HPDE6-E6E7 (cell line): Measurements from ENCODE around the gene CCM2.
"Not testable (repeated sequence)": the region's sequence is repeated elsewhere in the genome, so short reads cannot be mapped to it uniquely, and the experiment has no call there.

Source experiments
- DNase-seq: peaks from one replicate; pipeline ENCODE4 v3.0.0; 2011; ENCODE audit warnings: missing footprints; ENCODE audit errors: extremely low spot score

Gene CCM2

GRCh38 chr7:44981035-44981706 lies 18.8 kb upstream of the CCM2 start:
- DNase-seq, result no peak

GRCh38 chr7:44982535-44982923 lies 17.5 kb upstream of the CCM2 start:
- DNase-seq, result no peak

GRCh38 chr7:44982970-44983369 lies 17.0 kb upstream of the CCM2 start:
- no peak for DNase-seq

- no peak for DNase-seq
These were observed 16.1 kb upstream of the CCM2 start for GRCh38 chr7:44983742-44984477.

- no peak for DNase-seq
These were observed 15.6 kb upstream of the CCM2 start for GRCh38 chr7:44984478-44984758.

- no peak for DNase-seq
These were observed 14.8 kb upstream of the CCM2 start for GRCh38 chr7:44985033-44985695.

GRCh38 chr7:44985900-44986217 lies 14.1 kb upstream of the CCM2 start:
- no peak for DNase-seq

- peak; percentile 85 for DNase-seq
These were observed 13.6 kb upstream of the CCM2 start for GRCh38 chr7:44986218-44987053.

GRCh38 chr7:44987457-44987856 lies 12.5 kb upstream of the CCM2 start:
- no peak for DNase-seq

- no peak for DNase-seq
These were observed 12.0 kb upstream of the CCM2 start for GRCh38 chr7:44987996-44988395.

- DNase-seq, result no peak
These were observed 11.3 kb upstream of the CCM2 start for GRCh38 chr7:44988701-44989100.

GRCh38 chr7:44989132-44989531 lies 10.9 kb upstream of the CCM2 start:
- no peak for DNase-seq

- no peak for DNase-seq
These were observed 9.6 kb upstream of the CCM2 start for GRCh38 chr7:44990109-44991023.

GRCh38 chr7:44992004-44992795 lies 7.8 kb upstream of the CCM2 start:
- not testable (repeated sequence) for DNase-seq

GRCh38 chr7:44994877-44995554 lies 5.0 kb upstream of the CCM2 start:
- no peak for DNase-seq

- DNase-seq, result no peak
These were observed 4.2 kb upstream of the CCM2 start for GRCh38 chr7:44995555-44996493.

GRCh38 chr7:44998153-44998871 lies 1.7 kb upstream of the CCM2 start:
- DNase-seq, result no peak
